Stimulated activated CD4-positive, alpha-beta T cell treated with anti-CD3 and anti-CD28 coated beads, Interleukin-2, amount 100 ng/mL, for 4 hours (primary cell): ENCODE measurements around the gene RGPD5.
"Not testable (repeated sequence)": the region's sequence is repeated elsewhere in the genome, so short reads cannot be mapped to it uniquely, and the experiment has no call there.

Source experiments
- DNase-seq: peaks from one replicate; pipeline ENCODE4 v3.0.0-alpha.2; 2020; ENCODE audit warnings: low read depth

Gene RGPD5

GRCh38 chr2:109794074-109794737 is at the start of gene RGPD5:
RGPD5 (plus strand) TSS chr2:109794305; CDS start chr2:109794466, 161 bp downstream.
- DNase-seq, result not testable (repeated sequence)

- DNase-seq, result not testable (repeated sequence)
Measured at GRCh38 chr2:109751572-109751971, 42.5 kb upstream of the RGPD5 start.

- not testable (repeated sequence) for DNase-seq
Measured at GRCh38 chr2:109757163-109757824, 36.8 kb upstream of the RGPD5 start.

GRCh38 chr2:109760265-109761042 is 33.7 kb upstream of the RGPD5 start:
- not testable (repeated sequence) for DNase-seq

- not testable (repeated sequence) for DNase-seq
Measured at GRCh38 chr2:109761043-109761454, 33.1 kb upstream of the RGPD5 start.

- not testable (repeated sequence) for DNase-seq
Measured at GRCh38 chr2:109761976-109762375, 32.1 kb upstream of the RGPD5 start.

GRCh38 chr2:109766074-109766473 is 28.0 kb upstream of the RGPD5 start:
- DNase-seq, result not testable (repeated sequence)

GRCh38 chr2:109766886-109767578 is 27.1 kb upstream of the RGPD5 start:
- not testable (repeated sequence) for DNase-seq

GRCh38 chr2:109768934-109769333 is 25.2 kb upstream of the RGPD5 start:
- not testable (repeated sequence) for DNase-seq

- not testable (repeated sequence) for DNase-seq
Measured at GRCh38 chr2:109779118-109779517, 15.0 kb upstream of the RGPD5 start.

- DNase-seq, result not testable (repeated sequence)
Measured at GRCh38 chr2:109781147-109781816, 12.8 kb upstream of the RGPD5 start.

GRCh38 chr2:109782446-109782993 is 11.6 kb upstream of the RGPD5 start:
- not testable (repeated sequence) for DNase-seq

GRCh38 chr2:109791530-109792279 is 2.4 kb upstream of the RGPD5 start:
- not testable (repeated sequence) for DNase-seq

- not testable (repeated sequence) for DNase-seq
Measured at GRCh38 chr2:109792659-109793058, 1.4 kb upstream of the RGPD5 start.

- DNase-seq, result not testable (repeated sequence)
Measured at GRCh38 chr2:109871129-109871751, 77.1 kb downstream of the RGPD5 start.

- DNase-seq, result not testable (repeated sequence)
Measured at GRCh38 chr2:109876625-109877024, 82.5 kb downstream of the RGPD5 start.

- DNase-seq, result not testable (repeated sequence)
Measured at GRCh38 chr2:109882112-109882511, 88.0 kb downstream of the RGPD5 start.

- not testable (repeated sequence) for DNase-seq
Measured at GRCh38 chr2:109888414-109888813, 94.3 kb downstream of the RGPD5 start.

GRCh38 chr2:109889909-109890308 is 95.8 kb downstream of the RGPD5 start:
- DNase-seq, result not testable (repeated sequence)

- DNase-seq, result not testable (repeated sequence)
Measured at GRCh38 chr2:109891024-109891423, 96.9 kb downstream of the RGPD5 start.
